Neural progenitor cell (in vitro differentiated cells): Measurements from ENCODE around the gene CRHR2.

Experiments used
- EZH2 ChIP-seq: fragments of 200-600 bp; sonication (generic); IDR thresholded peaks from 2 replicates; pipeline ENCODE4 v1.6.1; 2017; ENCODE audit warnings: antibody characterized with exemption, mild to moderate bottlenecking, moderate library complexity
- TF ChIP-seq, protein P1 (sequence below): fragments of 200-600 bp; sonication (generic); IDR thresholded peaks from 2 replicates; pipeline ENCODE4 v1.5.1; 2017; ENCODE audit warnings: antibody characterized with exemption, mild to moderate bottlenecking

GRCh38 chr7:30652698-30653641 lies 29.3 kb downstream of the CRHR2 start:
- TF ChIP-seq, protein P1, sequence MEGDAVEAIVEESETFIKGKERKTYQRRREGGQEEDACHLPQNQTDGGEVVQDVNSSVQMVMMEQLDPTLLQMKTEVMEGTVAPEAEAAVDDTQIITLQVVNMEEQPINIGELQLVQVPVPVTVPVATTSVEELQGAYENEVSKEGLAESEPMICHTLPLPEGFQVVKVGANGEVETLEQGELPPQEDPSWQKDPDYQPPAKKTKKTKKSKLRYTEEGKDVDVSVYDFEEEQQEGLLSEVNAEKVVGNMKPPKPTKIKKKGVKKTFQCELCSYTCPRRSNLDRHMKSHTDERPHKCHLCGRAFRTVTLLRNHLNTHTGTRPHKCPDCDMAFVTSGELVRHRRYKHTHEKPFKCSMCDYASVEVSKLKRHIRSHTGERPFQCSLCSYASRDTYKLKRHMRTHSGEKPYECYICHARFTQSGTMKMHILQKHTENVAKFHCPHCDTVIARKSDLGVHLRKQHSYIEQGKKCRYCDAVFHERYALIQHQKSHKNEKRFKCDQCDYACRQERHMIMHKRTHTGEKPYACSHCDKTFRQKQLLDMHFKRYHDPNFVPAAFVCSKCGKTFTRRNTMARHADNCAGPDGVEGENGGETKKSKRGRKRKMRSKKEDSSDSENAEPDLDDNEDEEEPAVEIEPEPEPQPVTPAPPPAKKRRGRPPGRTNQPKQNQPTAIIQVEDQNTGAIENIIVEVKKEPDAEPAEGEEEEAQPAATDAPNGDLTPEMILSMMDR: no peak
- no peak for TF ChIP-seq EZH2
